ENCODE results near the gene GRIA1. TPM values are rescaled to one million over a fixed set of nuclear protein-coding genes. Genes with fewer than 3 reads are reported as not detected.

The GRIA1 gene
- total RNA-seq, 1 donor from 2014 or later = not detected

DNA sequence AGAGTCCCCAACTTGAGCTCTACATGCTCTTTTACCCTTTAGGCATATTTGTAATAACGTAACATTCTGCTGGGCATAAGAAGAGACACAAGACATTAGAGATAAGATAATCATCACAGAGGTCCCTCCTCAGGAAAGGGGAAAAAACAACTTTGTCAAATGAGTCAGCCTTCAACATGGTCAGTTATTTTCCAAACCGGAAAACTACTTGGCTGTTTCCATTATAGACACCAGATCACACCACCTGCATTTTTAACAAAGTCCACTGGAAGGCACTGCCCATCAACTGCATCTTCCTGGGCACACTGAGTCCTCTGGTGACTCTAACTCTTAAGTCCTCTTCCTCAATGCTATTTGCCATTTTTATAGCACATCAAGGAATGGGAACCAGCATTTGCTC lies 326.4 kb downstream of the GRIA1 start:
- TF ChIP-seq, protein P1, sequence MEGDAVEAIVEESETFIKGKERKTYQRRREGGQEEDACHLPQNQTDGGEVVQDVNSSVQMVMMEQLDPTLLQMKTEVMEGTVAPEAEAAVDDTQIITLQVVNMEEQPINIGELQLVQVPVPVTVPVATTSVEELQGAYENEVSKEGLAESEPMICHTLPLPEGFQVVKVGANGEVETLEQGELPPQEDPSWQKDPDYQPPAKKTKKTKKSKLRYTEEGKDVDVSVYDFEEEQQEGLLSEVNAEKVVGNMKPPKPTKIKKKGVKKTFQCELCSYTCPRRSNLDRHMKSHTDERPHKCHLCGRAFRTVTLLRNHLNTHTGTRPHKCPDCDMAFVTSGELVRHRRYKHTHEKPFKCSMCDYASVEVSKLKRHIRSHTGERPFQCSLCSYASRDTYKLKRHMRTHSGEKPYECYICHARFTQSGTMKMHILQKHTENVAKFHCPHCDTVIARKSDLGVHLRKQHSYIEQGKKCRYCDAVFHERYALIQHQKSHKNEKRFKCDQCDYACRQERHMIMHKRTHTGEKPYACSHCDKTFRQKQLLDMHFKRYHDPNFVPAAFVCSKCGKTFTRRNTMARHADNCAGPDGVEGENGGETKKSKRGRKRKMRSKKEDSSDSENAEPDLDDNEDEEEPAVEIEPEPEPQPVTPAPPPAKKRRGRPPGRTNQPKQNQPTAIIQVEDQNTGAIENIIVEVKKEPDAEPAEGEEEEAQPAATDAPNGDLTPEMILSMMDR (IDR thresholded peaks at IDR 0.05; ENCODE audit: partially characterized antibody, unreplicated experiment) = no peak
- H3K9me3 Mint-ChIP-seq (ENCODE audit: unreplicated experiment) = no peaks in the 10 kb centered on the region
- no peaks in the 10 kb centered on the region for H3K36me3 Mint-ChIP-seq (ENCODE audit: unreplicated experiment)
- H3K27me3 Mint-ChIP-seq (ENCODE audit: unreplicated experiment) = no peaks in the 10 kb centered on the region
- H3K4me3 Mint-ChIP-seq (ENCODE audit: unreplicated experiment) = no peak overlapping the region
- H3K4me1 Mint-ChIP-seq (ENCODE audit: low read depth, unreplicated experiment) = no peaks in the 10 kb centered on the region
- DNase-seq = no peak
- no peak overlapping the region for H3K27ac Mint-ChIP-seq (ENCODE audit: unreplicated experiment)

DNA sequence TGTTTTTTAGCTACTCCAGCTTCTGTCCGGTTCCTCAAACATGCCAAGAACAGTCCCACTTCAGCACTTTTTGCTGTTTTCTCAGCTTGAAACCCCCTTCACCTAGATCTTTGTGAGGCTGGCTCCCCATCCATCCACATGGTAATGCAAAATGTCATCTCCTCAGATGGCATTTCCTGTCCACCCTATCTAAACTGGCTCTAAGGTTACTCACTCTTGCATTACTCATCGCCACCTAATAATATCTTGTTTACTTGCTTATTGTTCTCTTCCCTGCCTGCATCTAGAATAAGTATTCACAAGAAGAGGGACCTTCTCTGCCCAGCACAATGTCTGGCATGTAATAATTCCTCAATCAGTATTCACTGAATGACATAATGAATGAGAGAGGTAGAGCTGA lies 328.2 kb downstream of the GRIA1 start:
- no peaks in the 10 kb centered on the region for H3K36me3 Mint-ChIP-seq (ENCODE audit: unreplicated experiment)
- H3K4me3 Mint-ChIP-seq (ENCODE audit: unreplicated experiment) = no peak overlapping the region
- TF ChIP-seq, protein P1 (IDR thresholded peaks at IDR 0.05; ENCODE audit: partially characterized antibody, unreplicated experiment) = no peak
- no peaks in the 10 kb centered on the region for H3K4me1 Mint-ChIP-seq (ENCODE audit: low read depth, unreplicated experiment)
- no peak for DNase-seq
- H3K27me3 Mint-ChIP-seq (ENCODE audit: unreplicated experiment) = no peaks in the 10 kb centered on the region
- no peaks in the 10 kb centered on the region for H3K9me3 Mint-ChIP-seq (ENCODE audit: unreplicated experiment)
- H3K27ac Mint-ChIP-seq (ENCODE audit: unreplicated experiment) = no peak overlapping the region

DNA sequence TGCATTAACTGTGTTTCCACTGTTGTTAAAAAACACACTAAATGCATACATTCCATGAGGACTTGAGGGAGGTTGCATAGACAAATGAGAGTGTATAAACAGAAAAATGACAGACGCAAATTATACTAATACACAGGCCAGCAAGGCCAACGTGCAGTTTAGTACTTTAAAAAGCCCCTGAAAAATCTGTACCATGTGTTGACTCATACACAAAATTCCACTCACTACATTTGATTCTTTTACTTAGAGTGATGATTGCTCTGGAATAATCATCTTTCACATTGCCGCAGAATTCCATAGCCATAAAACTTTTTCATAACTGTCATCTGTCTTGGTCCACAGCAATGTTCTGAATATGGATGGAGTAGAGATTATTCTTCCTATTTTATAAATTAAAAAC lies 332.6 kb downstream of the GRIA1 start:
- Mint-ChIP-seq H3K27me3 (ENCODE audit: unreplicated experiment) (no peaks in the 10 kb centered on the region), H3K36me3 (ENCODE audit: unreplicated experiment) (no peaks in the 10 kb centered on the region), H3K4me1 (ENCODE audit: low read depth, unreplicated experiment) (peaks cover 7% of the 10 kb centered on the region), H3K27ac (ENCODE audit: unreplicated experiment) (no peak overlapping the region), H3K4me3 (ENCODE audit: unreplicated experiment) (no peak overlapping the region), H3K9me3 (ENCODE audit: unreplicated experiment) (peaks cover 2% of the 10 kb centered on the region)
- TF ChIP-seq, protein P1 (IDR thresholded peaks at IDR 0.05; ENCODE audit: partially characterized antibody, unreplicated experiment) = no peak
- no peak for DNase-seq

DNA sequence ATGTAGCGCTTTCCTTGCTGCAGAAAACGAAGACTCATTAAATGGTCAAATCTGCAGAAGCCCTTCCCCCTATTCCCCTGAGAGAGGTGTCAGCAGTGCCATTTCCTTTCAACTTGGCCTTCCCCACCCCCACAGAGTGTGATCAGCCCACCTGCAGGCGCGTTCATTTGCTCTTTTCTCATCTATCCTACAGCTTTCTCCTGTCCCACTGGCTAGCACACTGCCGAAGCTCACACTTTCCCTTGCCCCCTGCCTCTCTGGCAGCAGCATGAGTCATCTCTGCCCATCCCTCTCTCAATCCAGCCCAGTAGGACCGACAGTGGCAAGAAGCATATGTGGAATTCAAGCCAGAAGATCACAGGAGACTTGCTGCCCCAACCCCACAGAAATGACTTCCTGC lies 334.4 kb downstream of the GRIA1 start:
- no peak for DNase-seq

GRCh38 chr5:153827397-153827796 lies 336.9 kb downstream of the GRIA1 start:
- DNase-seq = no peak

More for the DNA sequence above, 334.4 kb downstream of the GRIA1 start:
- TF ChIP-seq, protein P1 (IDR thresholded peaks at IDR 0.05; ENCODE audit: partially characterized antibody, unreplicated experiment) = no peak
- Mint-ChIP-seq H3K27ac (ENCODE audit: unreplicated experiment) (peak overlapping the region; percentile 23), H3K36me3 (ENCODE audit: unreplicated experiment) (no peaks in the 10 kb centered on the region), H3K4me1 (ENCODE audit: low read depth, unreplicated experiment) (peaks cover 7% of the 10 kb centered on the region), H3K9me3 (ENCODE audit: unreplicated experiment) (peaks cover 2% of the 10 kb centered on the region), H3K4me3 (ENCODE audit: unreplicated experiment) (no peak overlapping the region), H3K27me3 (ENCODE audit: unreplicated experiment) (no peaks in the 10 kb centered on the region)

More at GRCh38 chr5:153827397-153827796, 336.9 kb downstream of the GRIA1 start:
- TF ChIP-seq, protein P1 (IDR thresholded peaks at IDR 0.05; ENCODE audit: partially characterized antibody, unreplicated experiment) = no peak
- H3K36me3 Mint-ChIP-seq (ENCODE audit: unreplicated experiment) = no peaks in the 10 kb centered on the region
- H3K4me1 Mint-ChIP-seq (ENCODE audit: low read depth, unreplicated experiment) = peaks cover 7% of the 10 kb centered on the region
- no peak overlapping the region for H3K4me3 Mint-ChIP-seq (ENCODE audit: unreplicated experiment)
- H3K9me3 Mint-ChIP-seq (ENCODE audit: unreplicated experiment) = peaks cover 2% of the 10 kb centered on the region
- no peaks in the 10 kb centered on the region for H3K27me3 Mint-ChIP-seq (ENCODE audit: unreplicated experiment)
- no peak overlapping the region for H3K27ac Mint-ChIP-seq (ENCODE audit: unreplicated experiment)
